Kidney (tissue), 14 donors: Measurements from ENCODE around the gene IER3. TPM values are rescaled to one million over a fixed set of nuclear protein-coding genes. Genes with fewer than 3 reads are reported as not detected.

ENCODE experiments used
- DNase-seq, 5 donors: peaks; one replicate each; pipeline ENCODE4 v3.0.0-alpha.2; 2013 to 2020
- FAIRE-seq: peaks from 2 replicates; lab custom pipeline; 2012; peaks lifted over from hg19 to GRCh38; lab: Jason Lieb, UNC
- H3K27ac ChIP-seq, 2 donors: one replicate each; pipeline ENCODE4 v1.7.0; 2013; ENCODE audit warnings: low read depth in 2 of 2, low read length in 2 of 2, inconsistent platforms in 1 of 2
- H3K27me3 ChIP-seq: one replicate; pipeline ENCODE4 v1.7.1; 2013; ENCODE audit warnings: low read length, inconsistent platforms; ENCODE audit not compliant: control insufficient read depth, insufficient read depth
- H3K36me3 ChIP-seq, 3 donors: one replicate each; pipeline versions ENCODE4 v1.7.0 to v1.7.1; 2013; ENCODE audit warnings: low read length in 3 of 3, control low read depth in 1 of 3, inconsistent platforms in 1 of 3; ENCODE audit not compliant: insufficient read depth in 3 of 3, control insufficient read depth in 2 of 3
- H3K4me1 ChIP-seq, 3 donors: one replicate each; pipeline versions ENCODE4 v1.7.0 to v1.7.1; 2013; ENCODE audit warnings: low read length in 3 of 3, inconsistent platforms in 1 of 3, low read depth in 1 of 3; ENCODE audit not compliant: control insufficient read depth in 2 of 3, insufficient read depth in 2 of 3
- H3K4me3 ChIP-seq, 3 donors: one replicate each; pipeline versions ENCODE4 v1.7.0 to v1.8.1; 2013; ENCODE audit warnings: low read length in 3 of 3, control low read depth in 1 of 3, inconsistent platforms in 1 of 3
- H3K9ac ChIP-seq, 3 donors: one replicate each; pipeline versions ENCODE4 v1.7.0 to v1.7.1; 2013; ENCODE audit warnings: low read length in 3 of 3, control low read depth in 1 of 3, inconsistent platforms in 1 of 3
- H3K9me3 ChIP-seq, 3 donors: one replicate each; pipeline versions ENCODE4 v1.7.0 to v1.7.1; 2013; ENCODE audit warnings: low read length in 3 of 3, control low read depth in 1 of 3, inconsistent platforms in 1 of 3; ENCODE audit not compliant: control insufficient read depth in 2 of 3, insufficient read depth in 1 of 3
- intact Hi-C: fragments of 100-400 bp; cut with DNase I; formaldehyde crosslinking; loops from one replicate; pipeline ENCODE4 v1.11.1; 2022
- polyA plus RNA-seq: library from polyadenylated mRNA; stranded (reverse); fragments of 350-450 nt; fragmentation: Illumina TruSeq; extraction: RNeasy Lipid Tissue Mini Kit (QIAGEN cat#74804); gene quantifications from one replicate; pipeline ENCODE4 v1.2.3, GENCODE V29; 2014; ENCODE audit warnings: low read depth, low replicate concordance; ENCODE audit not compliant: insufficient read depth
- total RNA-seq: library from RNA; stranded (reverse); fragmentation: NEBNext Ultra II Directional; extraction: Animal tissue kit (Norgen Biotek cat#: 25700); gene quantifications from one replicate; pipeline ENCODE4 v1.2.1, GENCODE V29; 2021
- TF ChIP-seq, protein P1 (sequence below): IDR thresholded peaks from 3 replicates; pipeline ENCODE4 v1.5.1; 2012; ENCODE audit warnings: mild to moderate bottlenecking, moderate library complexity, borderline replicate concordance; ENCODE audit not compliant: insufficient read depth; ENCODE audit errors: extremely low read depth
- donor health status: control.
- donor health status: control.
- donor health status: control.
- donor health status: control.
- donor health status: control.
- donor health status: DM: yes; HTN: yes; CAD: no.
- donor health status: Normal renal cell carcinoma (clear cell type).

Gene IER3
- total and polyA plus RNA-seq, 2 donors from 2014 or later = 59.5 to 94.3 TPM

DNA sequence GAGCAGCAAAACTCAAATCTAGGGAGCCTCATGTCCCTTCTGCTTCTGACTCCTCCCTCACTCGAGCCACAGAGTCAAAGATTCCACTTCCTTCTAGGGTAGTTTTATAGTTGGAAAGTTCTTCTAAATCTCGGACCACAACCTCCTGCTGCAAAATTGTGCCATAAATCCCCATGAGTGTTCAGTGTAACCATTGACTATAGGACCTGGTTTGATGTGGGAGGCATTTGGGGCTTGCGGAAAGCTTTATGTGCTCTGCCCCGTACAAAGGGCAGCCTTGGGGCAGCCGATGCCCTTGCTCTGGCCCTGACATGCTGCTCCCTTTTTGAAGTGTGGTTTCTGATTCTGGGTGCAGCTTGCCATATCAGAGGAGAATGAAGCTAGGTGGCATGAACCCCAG lies 43.6 kb upstream of the IER3 start:
- intact Hi-C loops = no loop called here
- Histone ChIP-seq H3K4me3 (no peak overlapping the region), H3K9me3 (no peaks in the 10 kb centered on the region), H3K9ac (peak overlapping the region in 1 of 3 donors; percentile 55), H3K27ac (peak overlapping the region; percentile 48 to 55), H3K4me1 (peaks cover 0 to 14% (median 9%) of the 10 kb centered on the region in 3 donors), H3K36me3 (no peaks in the 10 kb centered on the region), H3K27me3 (no peaks in the 10 kb centered on the region)
- DNase-seq (no peak), FAIRE-seq (no peak)
- TF ChIP-seq, protein P1, sequence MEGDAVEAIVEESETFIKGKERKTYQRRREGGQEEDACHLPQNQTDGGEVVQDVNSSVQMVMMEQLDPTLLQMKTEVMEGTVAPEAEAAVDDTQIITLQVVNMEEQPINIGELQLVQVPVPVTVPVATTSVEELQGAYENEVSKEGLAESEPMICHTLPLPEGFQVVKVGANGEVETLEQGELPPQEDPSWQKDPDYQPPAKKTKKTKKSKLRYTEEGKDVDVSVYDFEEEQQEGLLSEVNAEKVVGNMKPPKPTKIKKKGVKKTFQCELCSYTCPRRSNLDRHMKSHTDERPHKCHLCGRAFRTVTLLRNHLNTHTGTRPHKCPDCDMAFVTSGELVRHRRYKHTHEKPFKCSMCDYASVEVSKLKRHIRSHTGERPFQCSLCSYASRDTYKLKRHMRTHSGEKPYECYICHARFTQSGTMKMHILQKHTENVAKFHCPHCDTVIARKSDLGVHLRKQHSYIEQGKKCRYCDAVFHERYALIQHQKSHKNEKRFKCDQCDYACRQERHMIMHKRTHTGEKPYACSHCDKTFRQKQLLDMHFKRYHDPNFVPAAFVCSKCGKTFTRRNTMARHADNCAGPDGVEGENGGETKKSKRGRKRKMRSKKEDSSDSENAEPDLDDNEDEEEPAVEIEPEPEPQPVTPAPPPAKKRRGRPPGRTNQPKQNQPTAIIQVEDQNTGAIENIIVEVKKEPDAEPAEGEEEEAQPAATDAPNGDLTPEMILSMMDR = no peak

DNA sequence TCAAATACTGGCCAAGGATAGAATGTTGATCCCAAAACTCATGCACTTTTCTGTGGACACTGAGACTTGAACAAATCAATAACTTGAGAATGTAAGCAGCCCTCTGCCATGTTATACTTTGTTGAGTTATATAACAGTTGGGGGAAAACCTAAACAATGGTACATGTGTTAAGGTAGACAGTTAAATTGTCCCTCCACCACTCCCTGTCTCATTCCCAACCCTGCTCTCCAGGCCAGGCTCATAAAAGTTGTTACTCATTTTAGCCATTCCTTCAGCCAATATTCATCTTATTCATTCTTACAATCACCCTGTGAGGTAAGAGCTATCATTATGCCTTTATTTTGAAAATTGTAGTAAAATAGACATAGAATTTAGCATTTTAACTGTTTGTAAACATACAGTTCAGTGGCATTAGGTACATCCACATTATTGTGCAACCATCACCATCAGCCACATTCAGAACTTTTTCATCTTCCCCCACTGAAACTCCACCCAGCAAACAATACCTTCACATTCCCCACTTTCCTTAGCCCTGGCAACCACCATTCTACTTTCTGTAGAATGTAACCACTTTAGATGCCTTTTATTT lies 38.2 kb upstream of the IER3 start:
- Histone ChIP-seq H3K27me3 (no peaks in the 10 kb centered on the region), H3K4me1 (peaks cover 5 to 25% (median 22%) of the 10 kb centered on the region in 3 donors), H3K4me3 (peak overlapping the region in 1 of 3 donors; percentile 42), H3K36me3 (no peaks in the 10 kb centered on the region), H3K27ac (peak overlapping the region; percentile 84 to 87), H3K9ac (peak overlapping the region in 1 of 3 donors; percentile 21), H3K9me3 (no peaks in the 10 kb centered on the region)
- DNase-seq (no peak), FAIRE-seq (no peak)
- TF ChIP-seq, protein P1 = no peak
- intact Hi-C loops = no loop called here

DNA sequence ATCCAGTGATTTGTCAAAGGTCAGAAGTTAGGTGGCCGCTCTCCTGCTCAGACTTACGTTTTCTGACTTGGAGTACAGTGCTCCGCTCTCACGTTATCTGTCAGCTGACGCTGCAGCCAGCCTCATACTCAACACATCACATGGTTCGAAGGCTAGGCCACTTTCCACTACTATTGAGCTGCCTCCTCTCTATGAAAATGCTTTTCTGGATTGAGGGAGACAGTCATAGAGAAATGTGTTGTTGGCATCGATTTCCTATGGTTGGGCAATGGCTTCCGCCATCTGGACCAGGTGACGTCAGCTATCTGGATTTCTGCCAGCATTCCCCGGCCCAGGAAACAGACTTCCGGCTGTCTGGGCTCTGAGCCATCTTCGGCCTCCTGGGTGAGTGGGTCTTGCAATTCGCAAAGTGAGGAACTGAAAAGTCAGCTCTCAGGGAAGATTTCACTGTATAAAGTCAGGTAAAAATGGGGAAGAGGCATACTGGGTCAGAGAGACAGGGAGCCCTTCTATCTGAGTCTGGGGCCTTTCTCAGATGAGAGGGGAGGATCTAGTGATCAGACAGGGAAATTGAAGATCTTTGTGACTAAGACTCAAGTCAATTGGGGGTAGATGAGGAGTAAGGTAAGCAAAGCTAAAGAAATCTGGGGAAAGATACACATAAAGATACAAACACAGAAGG lies 37.5 kb upstream of the IER3 start:
- Histone ChIP-seq H3K36me3 (no peaks in the 10 kb centered on the region), H3K27me3 (no peaks in the 10 kb centered on the region), H3K9me3 (no peaks in the 10 kb centered on the region), H3K27ac (peak overlapping the region; percentile 84 to 87), H3K4me3 (peak overlapping the region in 2 of 3 donors; percentile 42 to 52), H3K4me1 (peaks cover 5 to 25% (median 22%) of the 10 kb centered on the region in 3 donors), H3K9ac (peak overlapping the region in 1 of 3 donors; percentile 21)
- DNase-seq = peak; percentile 71 to 97 (median 81)
- intact Hi-C loops = no loop called here
- TF ChIP-seq, protein P1 = no peak
- FAIRE-seq = peak; percentile 42
